ENCODE measurements around the gene KIF11. TPM values are rescaled to one million over a fixed set of nuclear protein-coding genes. Genes with fewer than 3 reads are reported as not detected.
"Not testable (repeated sequence)": the region's sequence is repeated elsewhere in the genome, so short reads cannot be mapped to it uniquely, and the experiment has no call there.

Gene KIF11
- total and polyA plus RNA-seq, 4 experiments from 2014 or later, result 0.87 to 2.1 (median 1.5) TPM

- intact Hi-C loops (cut with micrococcal nuclease), result no loop called here
These were observed 33.9 kb upstream of the KIF11 start for GRCh38 chr10:92559046-92559445.

GRCh38 chr10:92562424-92562823 is 30.5 kb upstream of the KIF11 start:
- H3K9me3 Mint-ChIP-seq, result peaks cover 0 to 10% (median 2%) of the 10 kb centered on the region in 8 donors
- intact Hi-C loops (cut with micrococcal nuclease), result no loop called here
- no peaks in the 10 kb centered on the region for H3K27me3 Mint-ChIP-seq
- Histone ChIP-seq H3K36me3 (ENCODE audit: insufficient read depth, low read length) (no peaks in the 10 kb centered on the region), H3K4me3 (ENCODE audit: low read length in 2 of 2) (no peak overlapping the region), H3K9me3 (ENCODE audit: control insufficient read depth in 1 of 2, low read length in 2 of 2) (no peaks in the 10 kb centered on the region), H3K27me3 (ENCODE audit: insufficient read depth, low read length) (no peaks in the 10 kb centered on the region), H3K27ac (ENCODE audit: low read depth, low read length) (no peak overlapping the region), H3K4me1 (ENCODE audit: insufficient read depth, low read length) (peaks cover 5% of the 10 kb centered on the region)
- ChIA-PET CTCF (ENCODE audit: partially characterized antibody) (interaction anchor here (1.4 to 2.1 kb wide), 2 partner anchors 10 to 11 kb away, joined by 3 to 4 read pairs; no protein-coding TSS in a partner anchor), POLR2A (ENCODE audit: partially characterized antibody) (interaction anchor here (0.8 to 1.3 kb wide), 2 partner anchors 9 to 12 kb away, joined by 3 read pairs; partner anchors contain the start of gene IDE)
- no peak overlapping the region for H3K4me3 Mint-ChIP-seq
- DNase-seq, result no peak
- H3K36me3 Mint-ChIP-seq, result peaks cover 51 to 54% of the 10 kb centered on the region in 2 donors
- peaks cover 26 to 33% (median 29%) of the 10 kb centered on the region in 4 donors for H3K4me1 Mint-ChIP-seq
- H3K27ac Mint-ChIP-seq, result peak overlapping the region in 1 of 7 donors; percentile 14

More at GRCh38 chr10:92559046-92559445, 33.9 kb upstream of the KIF11 start:
- H3K4me3 Mint-ChIP-seq, result no peak overlapping the region
- no peaks in the 10 kb centered on the region for H3K27me3 Mint-ChIP-seq
- H3K4me3 ChIP-seq (ENCODE audit: low read length in 2 of 2), result no peak overlapping the region
- H3K9me3 ChIP-seq (ENCODE audit: control insufficient read depth in 1 of 2, low read length in 2 of 2), result peaks cover 0 to 3% of the 10 kb centered on the region in 2 donors
- peaks cover 59% of the 10 kb centered on the region in 2 donors for H3K36me3 Mint-ChIP-seq
- H3K36me3 ChIP-seq (ENCODE audit: insufficient read depth, low read length), result peaks cover 2% of the 10 kb centered on the region
- ChIA-PET CTCF (ENCODE audit: partially characterized antibody) (no interaction called here), POLR2A (ENCODE audit: partially characterized antibody) (no interaction called here)
- H3K27ac ChIP-seq (ENCODE audit: low read depth, low read length), result no peak overlapping the region
- H3K27ac Mint-ChIP-seq, result no peak overlapping the region
- H3K9me3 Mint-ChIP-seq, result peaks cover 0 to 20% (median 10%) of the 10 kb centered on the region in 8 donors
- DNase-seq, result no peak
- H3K4me1 ChIP-seq (ENCODE audit: insufficient read depth, low read length), result no peaks in the 10 kb centered on the region
- H3K4me1 Mint-ChIP-seq, result peaks cover 9 to 16% (median 13%) of the 10 kb centered on the region in 4 donors
- H3K27me3 ChIP-seq (ENCODE audit: insufficient read depth, low read length), result no peaks in the 10 kb centered on the region

- Mint-ChIP-seq H3K4me1 (peaks cover 44 to 65% (median 54%) of the 10 kb centered on the region in 4 donors), H3K27me3 (no peaks in the 10 kb centered on the region), H3K27ac (peak overlapping the region in 2 of 7 donors; percentile 17 to 60), H3K4me3 (no peak overlapping the region), H3K36me3 (peaks cover 22 to 31% of the 10 kb centered on the region in 2 donors), H3K9me3 (no peaks in the 10 kb centered on the region)
- Histone ChIP-seq H3K27me3 (ENCODE audit: insufficient read depth, low read length) (no peaks in the 10 kb centered on the region), H3K9me3 (ENCODE audit: control insufficient read depth in 1 of 2, low read length in 2 of 2) (no peaks in the 10 kb centered on the region), H3K4me1 (ENCODE audit: insufficient read depth, low read length) (peaks cover 30% of the 10 kb centered on the region), H3K4me3 (ENCODE audit: low read length in 2 of 2) (no peak overlapping the region), H3K36me3 (ENCODE audit: insufficient read depth, low read length) (no peaks in the 10 kb centered on the region), H3K27ac (ENCODE audit: low read depth, low read length) (no peak overlapping the region)
- DNase-seq, result no peak
- ChIA-PET POLR2A (ENCODE audit: partially characterized antibody) (no interaction called here), CTCF (ENCODE audit: partially characterized antibody) (interaction anchor here (0.6 to 1.3 kb wide), 3 partner anchors 27 to 50 kb away, joined by 3 read pairs; no protein-coding TSS in a partner anchor)
- intact Hi-C loops (cut with micrococcal nuclease), result no loop called here
These were observed 24.9 kb upstream of the KIF11 start for GRCh38 chr10:92567952-92568600.

GRCh38 chr10:92569071-92569470 is 23.9 kb upstream of the KIF11 start:
- Histone ChIP-seq H3K4me1 (ENCODE audit: insufficient read depth, low read length) (peaks cover 31% of the 10 kb centered on the region), H3K9me3 (ENCODE audit: control insufficient read depth in 1 of 2, low read length in 2 of 2) (no peaks in the 10 kb centered on the region), H3K4me3 (ENCODE audit: low read length in 2 of 2) (no peak overlapping the region), H3K36me3 (ENCODE audit: insufficient read depth, low read length) (no peaks in the 10 kb centered on the region), H3K27me3 (ENCODE audit: insufficient read depth, low read length) (no peaks in the 10 kb centered on the region), H3K27ac (ENCODE audit: low read depth, low read length) (no peak overlapping the region)
- intact Hi-C loops (cut with micrococcal nuclease), result no loop called here
- no peaks in the 10 kb centered on the region for H3K27me3 Mint-ChIP-seq
- ChIA-PET CTCF (ENCODE audit: partially characterized antibody) (interaction anchor here (9.8 kb wide), 1 partner anchor 51 kb away, joined by 215 read pairs; no protein-coding TSS in a partner anchor), POLR2A (ENCODE audit: partially characterized antibody) (no interaction called here)
- H3K9me3 Mint-ChIP-seq, result no peaks in the 10 kb centered on the region
- peaks cover 41 to 63% (median 50%) of the 10 kb centered on the region in 4 donors for H3K4me1 Mint-ChIP-seq
- H3K4me3 Mint-ChIP-seq, result peak overlapping the region in 2 of 8 donors; percentile 3 to 8
- no peak for DNase-seq
- peaks cover 18 to 29% of the 10 kb centered on the region in 2 donors for H3K36me3 Mint-ChIP-seq
- H3K27ac Mint-ChIP-seq, result peak overlapping the region in 6 of 7 donors; percentile 2 to 69 (median 39)

GRCh38 chr10:92569663-92570062 is 23.3 kb upstream of the KIF11 start:
- intact Hi-C loops (cut with micrococcal nuclease), result loop anchor here (5.0 kb wide), 2 partner anchors 327 to 482 kb away; no protein-coding TSS in a partner anchor
- H3K27me3 ChIP-seq (ENCODE audit: insufficient read depth, low read length); H3K9me3 ChIP-seq (ENCODE audit: control insufficient read depth in 1 of 2, low read length in 2 of 2); H3K27me3 Mint-ChIP-seq; H3K36me3 ChIP-seq (ENCODE audit: insufficient read depth, low read length); H3K4me3 Mint-ChIP-seq; DNase-seq; POLR2A ChIA-PET (ENCODE audit: partially characterized antibody); H3K9me3 Mint-ChIP-seq; H3K4me3 ChIP-seq (ENCODE audit: low read length in 2 of 2); H3K27ac ChIP-seq (ENCODE audit: low read depth, low read length): not testable (repeated sequence)
- peaks cover 31% of the 10 kb centered on the region for H3K4me1 ChIP-seq (ENCODE audit: insufficient read depth, low read length)
- peak overlapping the region in 2 of 7 donors; percentile 2 to 54 for H3K27ac Mint-ChIP-seq
- H3K36me3 Mint-ChIP-seq, result peaks cover 16 to 33% of the 10 kb centered on the region in 2 donors
- CTCF ChIA-PET (ENCODE audit: partially characterized antibody), result interaction anchor here (9.8 kb wide), 1 partner anchor 51 kb away, joined by 215 read pairs; no protein-coding TSS in a partner anchor
- peaks cover 41 to 68% (median 50%) of the 10 kb centered on the region in 4 donors for H3K4me1 Mint-ChIP-seq

GRCh38 chr10:92571649-92572048 is 21.3 kb upstream of the KIF11 start:
- DNase-seq, result no peak
- no peaks in the 10 kb centered on the region for H3K9me3 ChIP-seq (ENCODE audit: control insufficient read depth in 1 of 2, low read length in 2 of 2)
- CTCF ChIA-PET (ENCODE audit: partially characterized antibody), result interaction anchor here (0.9 to 9.8 kb wide), 8 partner anchors 9 to 279 kb away, joined by 3 to 215 read pairs (median 4); no protein-coding TSS in a partner anchor
- H3K27ac ChIP-seq (ENCODE audit: low read depth, low read length), result no peak overlapping the region
- H3K36me3 Mint-ChIP-seq, result peaks cover 7 to 20% of the 10 kb centered on the region in 2 donors
- peak overlapping the region in 5 of 7 donors; percentile 5 to 91 (median 27) for H3K27ac Mint-ChIP-seq
- peaks cover 35 to 62% (median 45%) of the 10 kb centered on the region in 4 donors for H3K4me1 Mint-ChIP-seq
- peaks cover 38% of the 10 kb centered on the region for H3K4me1 ChIP-seq (ENCODE audit: insufficient read depth, low read length)
- H3K27me3 ChIP-seq (ENCODE audit: insufficient read depth, low read length), result no peaks in the 10 kb centered on the region
- H3K4me3 Mint-ChIP-seq, result peak overlapping the region in 5 of 8 donors; percentile 5 to 95 (median 93)
- H3K9me3 Mint-ChIP-seq, result peaks cover 0 to 1% (median 0%) of the 10 kb centered on the region in 8 donors
- intact Hi-C loops (cut with micrococcal nuclease), result loop anchor here (5.0 kb wide), 2 partner anchors 329 to 484 kb away; no protein-coding TSS in a partner anchor
- H3K4me3 ChIP-seq (ENCODE audit: low read length in 2 of 2), result no peak overlapping the region
- POLR2A ChIA-PET (ENCODE audit: partially characterized antibody), result interaction anchor here (1.1 to 8.4 kb wide), 4 partner anchors 9 to 281 kb away, joined by 3 to 151 read pairs (median 8); partner anchors contain the start of genes CPEB3, KIF11 and MARCHF5
- no peaks in the 10 kb centered on the region for H3K36me3 ChIP-seq (ENCODE audit: insufficient read depth, low read length)
- H3K27me3 Mint-ChIP-seq, result no peaks in the 10 kb centered on the region

Measured in CD4-positive, alpha-beta memory T cell (primary cell).